Naive thymus-derived CD4-positive, alpha-beta T cell (primary cell): ENCODE data around the gene TACC2. TPM values are rescaled to one million over a fixed set of nuclear protein-coding genes. Genes with fewer than 3 reads are reported as not detected.
"Not testable (repeated sequence)": the region's sequence is repeated elsewhere in the genome, so short reads cannot be mapped to it uniquely, and the experiment has no call there.

ENCODE experiments used
- ATAC-seq: fragments of 150-1000 bp; cut with Tn5 transposase; 2 replicates; pipeline ENCODE4 v1.10.0; 2021; ENCODE audit warnings: mild to moderate bottlenecking, moderate library complexity
- CTCF ChIA-PET: fragments of 350-600 bp; sonication (Branson Sonifier 250); formaldehyde crosslinking; loops from one replicate; lab custom pipeline; 2021; ENCODE audit warnings: antibody characterized with exemption; lab: Charles Lee
- POLR2A ChIA-PET: fragments of 350-600 bp; sonication (Branson Sonifier 250); formaldehyde crosslinking; loops from one replicate; lab custom pipeline; 2021; ENCODE audit warnings: antibody characterized with exemption, inconsistent platforms; lab: Charles Lee
- DNase-seq, 9 donors: peaks; one replicate each; pipeline versions ENCODE4 v3.0.0 to v3.0.0-alpha.2; 2020 to 2022; ENCODE audit warnings: mixed read lengths in 1 of 9
- H3K27ac ChIP-seq: one replicate; pipeline ENCODE4 v1.7.0; 2013; ENCODE audit warnings: mild to moderate bottlenecking, low read depth, low read length, moderate library complexity
- H3K27me3 ChIP-seq, 2 donors: one replicate each; pipeline ENCODE4 v1.7.0; 2013; ENCODE audit warnings: low read length in 2 of 2, mild to moderate bottlenecking in 2 of 2, moderate library complexity in 2 of 2; ENCODE audit not compliant: control insufficient read depth in 2 of 2, insufficient read depth in 2 of 2
- H3K36me3 ChIP-seq, 3 experiments: 1 replicate in 2 of 3; 2 replicates in 1 of 3; pipeline ENCODE4 v1.7.0; 2013; ENCODE audit warnings: low read length in 3 of 3, mild to moderate bottlenecking in 3 of 3, moderate library complexity in 1 of 3; ENCODE audit not compliant: insufficient read depth in 3 of 3, control insufficient read depth in 2 of 3
- H3K4me1 ChIP-seq, 2 donors: one replicate each; pipeline ENCODE4 v1.7.0; 2013; ENCODE audit warnings: low read length in 2 of 2, mild to moderate bottlenecking in 2 of 2, moderate library complexity in 1 of 2; ENCODE audit not compliant: control insufficient read depth in 2 of 2, insufficient read depth in 2 of 2
- H3K4me3 ChIP-seq: 2 replicates; pipeline ENCODE4 v1.7.0; 2013; ENCODE audit warnings: mild to moderate bottlenecking, low read length
- H3K9me3 ChIP-seq, 3 experiments: 1 replicate in 2 of 3; 2 replicates in 1 of 3; pipeline ENCODE4 v1.7.0; 2013; ENCODE audit warnings: low read length in 3 of 3; ENCODE audit not compliant: control insufficient read depth in 2 of 3
- H3K27ac Mint-ChIP-seq, 9 donors: one replicate each; pipeline ENCODE4 v1.8.0; 2020 to 2022; ENCODE audit warnings: mixed read lengths in 9 of 9, mild to moderate bottlenecking in 8 of 9, moderate library complexity in 5 of 9, inconsistent platforms in 2 of 9
- H3K27me3 Mint-ChIP-seq, 5 donors: one replicate each; pipeline ENCODE4 v1.8.0; 2021 to 2022; ENCODE audit warnings: mixed read lengths in 5 of 5, mild to moderate bottlenecking in 1 of 5
- H3K36me3 Mint-ChIP-seq, 5 donors: one replicate each; pipeline ENCODE4 v1.8.0; 2020 to 2022; ENCODE audit warnings: mixed read lengths in 5 of 5, mild to moderate bottlenecking in 3 of 5, inconsistent platforms in 1 of 5
- H3K4me1 Mint-ChIP-seq, 7 donors: one replicate each; pipeline ENCODE4 v1.8.0; 2020 to 2022; ENCODE audit warnings: mixed read lengths in 7 of 7, mild to moderate bottlenecking in 3 of 7, inconsistent platforms in 1 of 7
- H3K4me3 Mint-ChIP-seq, 10 donors: one replicate each; pipeline ENCODE4 v1.8.0; 2020 to 2022; ENCODE audit warnings: mild to moderate bottlenecking in 10 of 10, mixed read lengths in 10 of 10, moderate library complexity in 6 of 10, inconsistent platforms in 2 of 10
- H3K9me3 Mint-ChIP-seq, 11 donors: one replicate each; pipeline ENCODE4 v1.8.0; 2020 to 2022; ENCODE audit warnings: mixed read lengths in 11 of 11, mild to moderate bottlenecking in 4 of 11, inconsistent platforms in 1 of 11, moderate library complexity in 1 of 11
- intact Hi-C, 2 donors: fragments of 100-400 bp; cut with micrococcal nuclease; formaldehyde crosslinking; loops; one replicate each; pipeline ENCODE4 v1.15.1; 2023
- polyA plus RNA-seq, 2 donors: library from polyadenylated mRNA; unstranded; fragments of 300-500 nt; fragmentation: Illumina TruSeq; gene quantifications; one replicate each; pipeline ENCODE4 v1.2.3, GENCODE V29; 2021
- total RNA-seq, 6 experiments: library from RNA in 5 of 6; stranded (reverse) in 5 of 6; gene quantifications; 1 replicate in 5 of 6; 2 replicates in 1 of 6; pipeline ENCODE4 v1.2.3 and lab custom pipeline; 2021 to 2026

The TACC2 gene
- total and polyA plus RNA-seq, 7 experiments from 2014 or later: 0.16 TPM; not detected in 6

DNA sequence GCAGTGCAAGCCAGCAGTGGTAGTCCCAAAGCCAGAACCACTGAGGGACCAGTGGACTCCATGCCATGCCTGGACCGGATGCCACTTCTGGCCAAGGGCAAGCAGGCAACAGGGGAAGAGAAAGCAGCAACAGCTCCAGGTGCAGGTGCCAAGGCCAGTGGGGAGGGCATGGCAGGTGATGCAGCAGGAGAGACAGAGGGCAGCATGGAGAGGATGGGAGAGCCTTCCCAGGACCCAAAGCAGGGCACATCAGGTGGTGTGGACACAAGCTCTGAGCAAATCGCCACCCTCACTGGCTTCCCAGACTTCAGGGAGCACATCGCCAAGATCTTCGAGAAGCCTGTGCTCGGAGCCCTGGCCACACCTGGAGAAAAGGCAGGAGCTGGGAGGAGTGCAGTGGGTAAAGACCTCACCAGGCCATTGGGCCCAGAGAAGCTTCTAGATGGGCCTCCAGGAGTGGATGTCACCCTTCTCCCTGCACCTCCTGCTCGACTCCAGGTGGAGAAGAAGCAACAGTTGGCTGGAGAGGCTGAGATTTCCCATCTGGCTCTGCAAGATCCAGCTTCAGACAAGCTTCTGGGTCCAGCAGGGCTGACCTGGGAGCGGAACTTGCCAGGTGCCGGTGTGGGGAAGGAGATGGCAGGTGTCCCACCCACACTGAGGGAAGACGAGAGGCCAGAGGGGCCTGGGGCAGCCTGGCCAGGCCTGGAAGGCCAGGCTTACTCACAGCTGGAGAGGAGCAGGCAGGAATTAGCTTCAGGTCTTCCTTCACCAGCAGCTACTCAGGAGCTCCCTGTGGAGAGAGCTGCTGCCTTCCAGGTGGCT, 97.7 kb downstream of the TACC2 start:
- H3K27ac Mint-ChIP-seq: no peak overlapping the region
- no peaks in the 10 kb centered on the region for H3K9me3 ChIP-seq
- H3K9me3 Mint-ChIP-seq: peaks cover 0 to 2% (median 0%) of the 10 kb centered on the region in 11 donors
- H3K4me1 Mint-ChIP-seq: no peaks in the 10 kb centered on the region
- peaks cover 0 to 6% (median 0%) of the 10 kb centered on the region in 5 donors for H3K27me3 Mint-ChIP-seq
- H3K4me3 ChIP-seq: no peak overlapping the region
- POLR2A ChIA-PET: no interaction called here
- ATAC-seq: no peak
- no peak for DNase-seq
- CTCF ChIA-PET: no interaction called here
- no peak overlapping the region for H3K27ac ChIP-seq
- H3K36me3 Mint-ChIP-seq: no peaks in the 10 kb centered on the region
- H3K27me3 ChIP-seq: no peaks in the 10 kb centered on the region
- H3K36me3 ChIP-seq: no peaks in the 10 kb centered on the region
- no peaks in the 10 kb centered on the region for H3K4me1 ChIP-seq
- intact Hi-C loops: no loop called here
- H3K4me3 Mint-ChIP-seq: no peak overlapping the region

- no peaks in the 10 kb centered on the region for H3K9me3 ChIP-seq
- POLR2A ChIA-PET: no interaction called here
- H3K36me3 ChIP-seq: no peaks in the 10 kb centered on the region
- H3K27ac Mint-ChIP-seq: no peak overlapping the region
- no peaks in the 10 kb centered on the region for H3K27me3 ChIP-seq
- H3K4me1 Mint-ChIP-seq: no peaks in the 10 kb centered on the region
- H3K27me3 Mint-ChIP-seq: peaks cover 0 to 8% (median 0%) of the 10 kb centered on the region in 5 donors
- H3K27ac ChIP-seq: no peak overlapping the region
- CTCF ChIA-PET: no interaction called here
- H3K4me1 ChIP-seq: no peaks in the 10 kb centered on the region
- no peaks in the 10 kb centered on the region for H3K36me3 Mint-ChIP-seq
- H3K4me3 ChIP-seq: no peak overlapping the region
- H3K4me3 Mint-ChIP-seq: no peak overlapping the region
- peaks cover 0 to 2% (median 0%) of the 10 kb centered on the region in 11 donors for H3K9me3 Mint-ChIP-seq
- no peak for ATAC-seq
- intact Hi-C loops: no loop called here
- DNase-seq: no peak
Observed at GRCh38 chr10:122087436-122087835, 98.5 kb downstream of the TACC2 start.

- Histone ChIP-seq H3K4me3 (no peak overlapping the region), H3K27ac (no peak overlapping the region), H3K9me3 (no peaks in the 10 kb centered on the region), H3K4me1 (no peaks in the 10 kb centered on the region), H3K36me3 (no peaks in the 10 kb centered on the region), H3K27me3 (no peaks in the 10 kb centered on the region)
- ChIA-PET POLR2A (no interaction called here), CTCF (no interaction called here)
- H3K9me3 Mint-ChIP-seq: peaks cover 0 to 2% (median 0%) of the 10 kb centered on the region in 11 donors
- no peaks in the 10 kb centered on the region for H3K4me1 Mint-ChIP-seq
- no peaks in the 10 kb centered on the region for H3K36me3 Mint-ChIP-seq
- H3K4me3 Mint-ChIP-seq: no peak overlapping the region
- no peak for DNase-seq
- ATAC-seq: no peak
- H3K27me3 Mint-ChIP-seq: peaks cover 0 to 14% (median 4%) of the 10 kb centered on the region in 5 donors
- no peak overlapping the region for H3K27ac Mint-ChIP-seq
- intact Hi-C loops: no loop called here
Observed at GRCh38 chr10:122089311-122090017, 100.5 kb downstream of the TACC2 start.

DNA sequence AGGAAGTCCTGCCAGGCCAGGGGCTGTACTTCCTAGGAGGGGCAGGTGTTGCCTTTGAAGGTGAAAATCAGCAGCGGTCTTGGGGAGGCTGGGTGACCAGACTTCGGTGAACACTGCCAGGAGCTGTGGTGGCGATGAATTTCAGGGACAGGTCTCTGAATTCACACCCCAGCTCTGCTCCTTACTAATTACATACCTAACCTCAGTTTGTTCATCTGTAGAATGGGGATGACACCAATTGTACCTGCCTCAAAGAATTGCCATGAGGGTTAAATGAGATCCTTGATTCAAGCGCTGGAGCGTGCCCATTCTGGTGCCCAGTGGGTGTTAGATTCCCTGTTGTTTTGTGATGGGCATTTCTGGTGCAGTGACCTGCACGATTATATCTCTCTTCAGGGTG, 102.8 kb downstream of the TACC2 start:
- H3K4me3 ChIP-seq: no peak overlapping the region
- H3K27ac Mint-ChIP-seq: no peak overlapping the region
- no peaks in the 10 kb centered on the region for H3K27me3 ChIP-seq
- POLR2A ChIA-PET: no interaction called here
- H3K27ac ChIP-seq: no peak overlapping the region
- no peaks in the 10 kb centered on the region for H3K4me1 ChIP-seq
- DNase-seq (no peak), ATAC-seq (no peak)
- H3K4me1 Mint-ChIP-seq: no peaks in the 10 kb centered on the region
- H3K27me3 Mint-ChIP-seq: peaks cover 0 to 15% (median 5%) of the 10 kb centered on the region in 5 donors
- no peak overlapping the region for H3K4me3 Mint-ChIP-seq
- CTCF ChIA-PET: no interaction called here
- no peaks in the 10 kb centered on the region for H3K36me3 Mint-ChIP-seq
- intact Hi-C loops: no loop called here
- H3K9me3 Mint-ChIP-seq: no peaks in the 10 kb centered on the region
- H3K9me3 ChIP-seq: no peaks in the 10 kb centered on the region
- no peaks in the 10 kb centered on the region for H3K36me3 ChIP-seq

DNA sequence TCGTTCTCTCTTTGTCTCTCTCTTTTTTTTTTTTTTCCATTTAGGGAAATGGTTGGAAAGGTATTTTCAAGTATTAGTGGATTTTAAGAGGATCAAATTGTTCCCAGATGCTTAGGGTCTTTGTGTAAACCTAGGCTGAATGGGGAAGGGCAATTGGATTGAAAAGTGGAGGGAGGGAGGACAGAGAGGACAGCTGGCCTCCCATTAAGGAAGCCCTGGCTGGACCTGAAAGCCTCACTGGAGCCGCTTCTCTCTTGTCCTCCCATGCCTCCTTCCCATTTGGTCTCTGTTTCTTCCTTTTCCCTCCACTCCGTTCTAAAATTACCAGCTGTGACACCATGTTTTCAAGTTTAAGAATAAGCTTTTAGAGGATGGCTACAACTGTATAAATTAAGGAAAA, 104.1 kb downstream of the TACC2 start:
- intact Hi-C loops: no loop called here
- no peaks in the 10 kb centered on the region for H3K9me3 ChIP-seq
- Mint-ChIP-seq H3K27me3 (peaks cover 0 to 21% (median 5%) of the 10 kb centered on the region in 5 donors), H3K27ac (no peak overlapping the region), H3K4me1 (no peaks in the 10 kb centered on the region), H3K9me3 (no peaks in the 10 kb centered on the region), H3K4me3 (no peak overlapping the region), H3K36me3 (no peaks in the 10 kb centered on the region)
- DNase-seq: no peak
- no peak overlapping the region for H3K27ac ChIP-seq
- no peak overlapping the region for H3K4me3 ChIP-seq
- H3K27me3 ChIP-seq: no peaks in the 10 kb centered on the region
- POLR2A ChIA-PET: no interaction called here
- H3K4me1 ChIP-seq: no peaks in the 10 kb centered on the region
- no peak for ATAC-seq
- CTCF ChIA-PET: no interaction called here
- H3K36me3 ChIP-seq: no peaks in the 10 kb centered on the region

- DNase-seq, H3K9me3 Mint-ChIP-seq, H3K9me3 ChIP-seq, H3K36me3 ChIP-seq, ATAC-seq, H3K4me3 ChIP-seq, H3K4me1 Mint-ChIP-seq, H3K27ac Mint-ChIP-seq, H3K27me3 ChIP-seq, POLR2A ChIA-PET, CTCF ChIA-PET, H3K36me3 Mint-ChIP-seq, H3K4me1 ChIP-seq, H3K4me3 Mint-ChIP-seq, intact Hi-C loops, H3K27ac ChIP-seq: not testable (repeated sequence)
- H3K27me3 Mint-ChIP-seq: peaks cover 0 to 15% (median 5%) of the 10 kb centered on the region in 5 donors
Observed at GRCh38 chr10:122096181-122096580, 107.2 kb downstream of the TACC2 start.
